ENCODE data around the gene LMBR1L. TPM values are rescaled to one million over a fixed set of nuclear protein-coding genes. Genes with fewer than 3 reads are reported as not detected.

The LMBR1L gene
- total and polyA plus RNA-seq, 2 of the 13 experiments (the other 11 are each of a cell fraction or from before 2014, with no cell fraction given), result 12.2 to 65.9 TPM

- peak; percentile 89 for TF ChIP-seq SP5 (CRISPR knock-in tag; IDR thresholded peaks at IDR 0.05; ENCODE audit: borderline replicate concordance, low read depth)
- peak; percentile 31; the same call in 1 of the 2 replicates for TF ChIP-seq HCFC1 (IDR thresholded peaks at IDR 0.05; ENCODE audit: low read depth, low read length)
- TF ChIP-seq ZNF558 (CRISPR knock-in tag; IDR thresholded peaks at IDR 0.05; ENCODE audit: borderline replicate concordance), result peak; percentile 52; the same call in 1 of the 2 replicates
- TF ChIP-seq, protein P1, sequence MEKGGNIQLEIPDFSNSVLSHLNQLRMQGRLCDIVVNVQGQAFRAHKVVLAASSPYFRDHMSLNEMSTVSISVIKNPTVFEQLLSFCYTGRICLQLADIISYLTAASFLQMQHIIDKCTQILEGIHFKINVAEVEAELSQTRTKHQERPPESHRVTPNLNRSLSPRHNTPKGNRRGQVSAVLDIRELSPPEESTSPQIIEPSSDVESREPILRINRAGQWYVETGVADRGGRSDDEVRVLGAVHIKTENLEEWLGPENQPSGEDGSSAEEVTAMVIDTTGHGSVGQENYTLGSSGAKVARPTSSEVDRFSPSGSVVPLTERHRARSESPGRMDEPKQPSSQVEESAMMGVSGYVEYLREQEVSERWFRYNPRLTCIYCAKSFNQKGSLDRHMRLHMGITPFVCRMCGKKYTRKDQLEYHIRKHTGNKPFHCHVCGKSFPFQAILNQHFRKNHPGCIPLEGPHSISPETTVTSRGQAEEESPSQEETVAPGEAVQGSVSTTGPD (CRISPR knock-in tag; IDR thresholded peaks at IDR 0.05), result no peak; the same call in 1 of the 2 replicates
- TF ChIP-seq HNRNPL (IDR thresholded peaks at IDR 0.05; ENCODE audit: low read depth, low read length), result no peak
- TF ChIP-seq ZNF891 (CRISPR knock-in tag; IDR thresholded peaks at IDR 0.05), result peak; percentile 49
- TF ChIP-seq ZNF30 (CRISPR knock-in tag; IDR thresholded peaks at IDR 0.05), result peak; percentile 83; the same call in 1 of the 2 replicates
- TF ChIP-seq, protein P2, sequence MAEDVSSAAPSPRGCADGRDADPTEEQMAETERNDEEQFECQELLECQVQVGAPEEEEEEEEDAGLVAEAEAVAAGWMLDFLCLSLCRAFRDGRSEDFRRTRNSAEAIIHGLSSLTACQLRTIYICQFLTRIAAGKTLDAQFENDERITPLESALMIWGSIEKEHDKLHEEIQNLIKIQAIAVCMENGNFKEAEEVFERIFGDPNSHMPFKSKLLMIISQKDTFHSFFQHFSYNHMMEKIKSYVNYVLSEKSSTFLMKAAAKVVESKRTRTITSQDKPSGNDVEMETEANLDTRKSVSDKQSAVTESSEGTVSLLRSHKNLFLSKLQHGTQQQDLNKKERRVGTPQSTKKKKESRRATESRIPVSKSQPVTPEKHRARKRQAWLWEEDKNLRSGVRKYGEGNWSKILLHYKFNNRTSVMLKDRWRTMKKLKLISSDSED (CRISPR knock-in tag; IDR thresholded peaks at IDR 0.05), result no peak
- TF ChIP-seq ZNF256 (CRISPR knock-in tag; conservative IDR thresholded peaks at IDR 0.05), result peak; percentile 30; the same call in 1 of the 2 replicates
- TF ChIP-seq RBM22 (optimal IDR thresholded peaks at IDR 0.05; ENCODE audit: low read length), result peak; percentile 88
- TF ChIP-seq, protein P3, sequence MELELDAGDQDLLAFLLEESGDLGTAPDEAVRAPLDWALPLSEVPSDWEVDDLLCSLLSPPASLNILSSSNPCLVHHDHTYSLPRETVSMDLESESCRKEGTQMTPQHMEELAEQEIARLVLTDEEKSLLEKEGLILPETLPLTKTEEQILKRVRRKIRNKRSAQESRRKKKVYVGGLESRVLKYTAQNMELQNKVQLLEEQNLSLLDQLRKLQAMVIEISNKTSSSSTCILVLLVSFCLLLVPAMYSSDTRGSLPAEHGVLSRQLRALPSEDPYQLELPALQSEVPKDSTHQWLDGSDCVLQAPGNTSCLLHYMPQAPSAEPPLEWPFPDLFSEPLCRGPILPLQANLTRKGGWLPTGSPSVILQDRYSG (CRISPR knock-in tag; IDR thresholded peaks at IDR 0.05), result peak; percentile 39; the same call in 1 of the 2 replicates
- TF ChIP-seq, protein P4, sequence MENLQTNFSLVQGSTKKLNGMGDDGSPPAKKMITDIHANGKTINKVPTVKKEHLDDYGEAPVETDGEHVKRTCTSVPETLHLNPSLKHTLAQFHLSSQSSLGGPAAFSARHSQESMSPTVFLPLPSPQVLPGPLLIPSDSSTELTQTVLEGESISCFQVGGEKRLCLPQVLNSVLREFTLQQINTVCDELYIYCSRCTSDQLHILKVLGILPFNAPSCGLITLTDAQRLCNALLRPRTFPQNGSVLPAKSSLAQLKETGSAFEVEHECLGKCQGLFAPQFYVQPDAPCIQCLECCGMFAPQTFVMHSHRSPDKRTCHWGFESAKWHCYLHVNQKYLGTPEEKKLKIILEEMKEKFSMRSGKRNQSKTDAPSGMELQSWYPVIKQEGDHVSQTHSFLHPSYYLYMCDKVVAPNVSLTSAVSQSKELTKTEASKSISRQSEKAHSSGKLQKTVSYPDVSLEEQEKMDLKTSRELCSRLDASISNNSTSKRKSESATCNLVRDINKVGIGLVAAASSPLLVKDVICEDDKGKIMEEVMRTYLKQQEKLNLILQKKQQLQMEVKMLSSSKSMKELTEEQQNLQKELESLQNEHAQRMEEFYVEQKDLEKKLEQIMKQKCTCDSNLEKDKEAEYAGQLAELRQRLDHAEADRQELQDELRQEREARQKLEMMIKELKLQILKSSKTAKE (CRISPR knock-in tag; IDR thresholded peaks at IDR 0.05; ENCODE audit: borderline replicate concordance), result peak; percentile 73
- TF ChIP-seq, protein P5, sequence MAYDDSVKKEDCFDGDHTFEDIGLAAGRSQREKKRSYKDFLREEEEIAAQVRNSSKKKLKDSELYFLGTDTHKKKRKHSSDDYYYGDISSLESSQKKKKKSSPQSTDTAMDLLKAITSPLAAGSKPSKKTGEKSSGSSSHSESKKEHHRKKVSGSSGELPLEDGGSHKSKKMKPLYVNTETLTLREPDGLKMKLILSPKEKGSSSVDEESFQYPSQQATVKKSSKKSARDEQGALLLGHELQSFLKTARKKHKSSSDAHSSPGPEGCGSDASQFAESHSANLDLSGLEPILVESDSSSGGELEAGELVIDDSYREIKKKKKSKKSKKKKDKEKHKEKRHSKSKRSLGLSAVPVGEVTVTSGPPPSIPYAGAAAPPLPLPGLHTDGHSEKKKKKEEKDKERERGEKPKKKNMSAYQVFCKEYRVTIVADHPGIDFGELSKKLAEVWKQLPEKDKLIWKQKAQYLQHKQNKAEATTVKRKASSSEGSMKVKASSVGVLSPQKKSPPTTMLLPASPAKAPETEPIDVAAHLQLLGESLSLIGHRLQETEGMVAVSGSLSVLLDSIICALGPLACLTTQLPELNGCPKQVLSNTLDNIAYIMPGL (CRISPR knock-in tag; IDR thresholded peaks at IDR 0.05; ENCODE audit: borderline replicate concordance in 1 of 2, low read depth in 1 of 2), result peak; percentile 94 to 95
- no peak for TF ChIP-seq HHEX (CRISPR knock-in tag; IDR thresholded peaks at IDR 0.05)
- no peak for TF ChIP-seq PCBP1 (IDR thresholded peaks at IDR 0.05; ENCODE audit: borderline replicate concordance, low read depth, low read length)
- TF ChIP-seq ZNF24 (IDR thresholded peaks at IDR 0.05), result no peak
- TF ChIP-seq ATF1 (CRISPR knock-in tag; IDR thresholded peaks at IDR 0.05), result peak; percentile 69
- TF ChIP-seq, protein P6, sequence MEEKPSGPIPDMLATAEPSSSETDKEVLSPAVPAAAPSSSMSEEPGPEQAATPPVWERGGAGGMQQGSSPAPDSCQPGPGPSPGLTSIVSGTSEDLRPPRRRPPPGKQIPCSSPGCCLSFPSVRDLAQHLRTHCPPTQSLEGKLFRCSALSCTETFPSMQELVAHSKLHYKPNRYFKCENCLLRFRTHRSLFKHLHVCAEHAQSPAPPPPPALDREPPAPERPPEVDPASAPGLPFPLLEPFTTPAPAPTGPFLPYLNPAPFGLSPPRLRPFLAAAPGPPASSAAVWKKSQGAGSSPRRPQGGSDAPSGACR (CRISPR knock-in tag; IDR thresholded peaks at IDR 0.05), result no peak; the same call in 1 of the 2 replicates
These were observed 19.8 kb upstream of the LMBR1L start (continued) for GRCh38 chr12:49130151-49131050.
